Ishikawa (cell line): Measurements from ENCODE around the gene ADCY2.

Experiments
- CEBPB ChIP-seq: IDR thresholded peaks from 2 replicates; pipeline ENCODE4 v1.6.1; 2012
- EGR1 ChIP-seq: IDR thresholded peaks from 2 replicates; pipeline ENCODE4 v1.6.1; 2012
- EP300 ChIP-seq: IDR thresholded peaks from 2 replicates; pipeline ENCODE4 v1.6.1; 2012; ENCODE audit warnings: borderline replicate concordance
- FOXM1 ChIP-seq: IDR thresholded peaks from 2 replicates; pipeline ENCODE4 v1.6.1; 2012; ENCODE audit warnings: low read depth, borderline replicate concordance
- RAD21 ChIP-seq: IDR thresholded peaks from 2 replicates; pipeline ENCODE4 v1.6.1; 2012; ENCODE audit warnings: low read depth
- TAF1 ChIP-seq: IDR thresholded peaks from 2 replicates; pipeline ENCODE4 v1.6.1; 2012; ENCODE audit warnings: low read depth, mild to moderate bottlenecking
- YY1 ChIP-seq: IDR thresholded peaks from 2 replicates; pipeline ENCODE4 v1.6.1; 2012; ENCODE audit warnings: low read depth
- ZBTB7A ChIP-seq: IDR thresholded peaks from 2 replicates; pipeline ENCODE4 v1.6.1; 2012; ENCODE audit warnings: low read depth
- TF ChIP-seq, protein P1 (sequence below): IDR thresholded peaks from 2 replicates; pipeline ENCODE4 v1.6.1; 2012
- TF ChIP-seq, protein P2 (sequence below): IDR thresholded peaks from 2 replicates; pipeline ENCODE4 v1.6.1; 2012; ENCODE audit warnings: low read depth, mild to moderate bottlenecking

DNA sequence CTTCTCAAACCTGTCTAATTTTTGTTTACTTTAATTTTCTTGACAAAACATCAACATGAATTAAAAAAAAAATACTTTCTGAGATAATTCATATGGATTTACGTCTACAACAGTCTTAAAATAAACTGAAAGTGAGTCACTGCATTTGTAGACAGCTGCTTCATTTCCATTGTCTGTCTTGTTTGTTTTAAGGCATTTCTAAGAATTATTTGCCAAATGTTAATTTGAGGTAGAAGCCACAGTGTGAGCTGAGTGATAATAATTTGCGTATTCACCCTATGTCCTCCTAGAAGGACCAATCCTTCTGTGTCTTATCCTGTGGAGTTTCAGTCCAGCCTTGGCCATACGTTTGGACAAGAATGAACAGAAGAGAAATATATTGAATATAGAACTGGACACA is 280.5 kb downstream of the ADCY2 start:
- TF ChIP-seq, protein P1, sequence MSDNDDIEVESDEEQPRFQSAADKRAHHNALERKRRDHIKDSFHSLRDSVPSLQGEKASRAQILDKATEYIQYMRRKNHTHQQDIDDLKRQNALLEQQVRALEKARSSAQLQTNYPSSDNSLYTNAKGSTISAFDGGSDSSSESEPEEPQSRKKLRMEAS: no peak
- TF ChIP-seq YY1: no peak
- no peak for TF ChIP-seq FOXM1
- TF ChIP-seq RAD21: no peak
- no peak for TF ChIP-seq EGR1
- TF ChIP-seq TAF1: no peak
- no peak for TF ChIP-seq EP300
- TF ChIP-seq, protein P2, sequence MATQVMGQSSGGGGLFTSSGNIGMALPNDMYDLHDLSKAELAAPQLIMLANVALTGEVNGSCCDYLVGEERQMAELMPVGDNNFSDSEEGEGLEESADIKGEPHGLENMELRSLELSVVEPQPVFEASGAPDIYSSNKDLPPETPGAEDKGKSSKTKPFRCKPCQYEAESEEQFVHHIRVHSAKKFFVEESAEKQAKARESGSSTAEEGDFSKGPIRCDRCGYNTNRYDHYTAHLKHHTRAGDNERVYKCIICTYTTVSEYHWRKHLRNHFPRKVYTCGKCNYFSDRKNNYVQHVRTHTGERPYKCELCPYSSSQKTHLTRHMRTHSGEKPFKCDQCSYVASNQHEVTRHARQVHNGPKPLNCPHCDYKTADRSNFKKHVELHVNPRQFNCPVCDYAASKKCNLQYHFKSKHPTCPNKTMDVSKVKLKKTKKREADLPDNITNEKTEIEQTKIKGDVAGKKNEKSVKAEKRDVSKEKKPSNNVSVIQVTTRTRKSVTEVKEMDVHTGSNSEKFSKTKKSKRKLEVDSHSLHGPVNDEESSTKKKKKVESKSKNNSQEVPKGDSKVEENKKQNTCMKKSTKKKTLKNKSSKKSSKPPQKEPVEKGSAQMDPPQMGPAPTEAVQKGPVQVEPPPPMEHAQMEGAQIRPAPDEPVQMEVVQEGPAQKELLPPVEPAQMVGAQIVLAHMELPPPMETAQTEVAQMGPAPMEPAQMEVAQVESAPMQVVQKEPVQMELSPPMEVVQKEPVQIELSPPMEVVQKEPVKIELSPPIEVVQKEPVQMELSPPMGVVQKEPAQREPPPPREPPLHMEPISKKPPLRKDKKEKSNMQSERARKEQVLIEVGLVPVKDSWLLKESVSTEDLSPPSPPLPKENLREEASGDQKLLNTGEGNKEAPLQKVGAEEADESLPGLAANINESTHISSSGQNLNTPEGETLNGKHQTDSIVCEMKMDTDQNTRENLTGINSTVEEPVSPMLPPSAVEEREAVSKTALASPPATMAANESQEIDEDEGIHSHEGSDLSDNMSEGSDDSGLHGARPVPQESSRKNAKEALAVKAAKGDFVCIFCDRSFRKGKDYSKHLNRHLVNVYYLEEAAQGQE: no peak
- TF ChIP-seq ZBTB7A: no peak
- TF ChIP-seq CEBPB: no peak
